ENCODE measurements around the gene SLC16A13. TPM values are rescaled to one million over a fixed set of nuclear protein-coding genes. Genes with fewer than 3 reads are reported as not detected.

SLC16A13 gene
- total RNA-seq, 2 experiments from 2014 or later: 10.1 to 10.5 TPM

DNA sequence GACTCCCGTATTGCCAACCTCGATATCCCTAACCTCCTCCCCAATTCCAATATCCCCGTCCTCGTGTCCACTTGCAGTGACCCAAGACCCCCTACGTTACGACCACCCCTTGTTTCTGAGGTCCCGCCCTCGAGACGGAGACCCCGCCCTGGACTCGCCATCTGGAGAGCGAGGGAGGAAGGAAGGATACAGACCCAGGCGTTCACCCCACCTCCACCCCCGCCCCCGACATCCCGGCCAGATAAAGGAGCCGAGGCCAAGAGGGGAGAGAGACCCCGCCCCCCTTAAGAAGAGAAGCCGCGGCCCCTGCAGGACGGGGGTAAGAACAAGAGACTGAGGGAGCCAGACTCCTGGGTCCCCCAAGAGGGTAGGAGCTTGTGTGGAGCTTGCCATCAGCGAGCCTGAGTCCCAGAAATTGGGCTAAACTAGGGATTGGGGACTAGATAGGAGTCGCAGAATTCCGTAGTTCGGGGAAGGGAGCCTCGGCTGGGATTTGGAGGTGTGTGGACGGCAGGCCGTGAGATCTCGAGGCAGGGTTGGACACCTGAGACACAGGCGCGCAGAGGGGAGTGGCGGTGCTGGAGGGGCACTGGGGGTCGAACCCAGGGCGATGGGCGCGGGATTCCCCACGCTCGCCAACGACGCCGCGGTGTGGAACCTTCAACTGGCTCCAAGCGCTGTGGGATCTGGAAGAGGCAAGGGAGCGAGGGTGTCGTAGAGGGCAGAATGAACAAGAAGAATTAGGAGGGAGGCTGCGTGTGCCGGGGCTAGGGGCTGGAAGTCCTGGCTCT is 12.8 kb upstream of the SLC16A13 start, which contains the start of gene BCL6B:
Gene BCL6B, plus strand, starts transcription at position 270 of the 791 bp plus-strand sequence. CDS start 622 bp downstream, outside the sequence.
- ChIA-PET CTCF (interaction anchor here (0.6 to 2.8 kb wide), 15 partner anchors 8 to 180 kb away, joined by 3 to 25 read pairs (median 6); partner anchors contain the start of genes ALOX12, RNASEK and SLC16A13), POLR2A (no interaction called here)

DNA sequence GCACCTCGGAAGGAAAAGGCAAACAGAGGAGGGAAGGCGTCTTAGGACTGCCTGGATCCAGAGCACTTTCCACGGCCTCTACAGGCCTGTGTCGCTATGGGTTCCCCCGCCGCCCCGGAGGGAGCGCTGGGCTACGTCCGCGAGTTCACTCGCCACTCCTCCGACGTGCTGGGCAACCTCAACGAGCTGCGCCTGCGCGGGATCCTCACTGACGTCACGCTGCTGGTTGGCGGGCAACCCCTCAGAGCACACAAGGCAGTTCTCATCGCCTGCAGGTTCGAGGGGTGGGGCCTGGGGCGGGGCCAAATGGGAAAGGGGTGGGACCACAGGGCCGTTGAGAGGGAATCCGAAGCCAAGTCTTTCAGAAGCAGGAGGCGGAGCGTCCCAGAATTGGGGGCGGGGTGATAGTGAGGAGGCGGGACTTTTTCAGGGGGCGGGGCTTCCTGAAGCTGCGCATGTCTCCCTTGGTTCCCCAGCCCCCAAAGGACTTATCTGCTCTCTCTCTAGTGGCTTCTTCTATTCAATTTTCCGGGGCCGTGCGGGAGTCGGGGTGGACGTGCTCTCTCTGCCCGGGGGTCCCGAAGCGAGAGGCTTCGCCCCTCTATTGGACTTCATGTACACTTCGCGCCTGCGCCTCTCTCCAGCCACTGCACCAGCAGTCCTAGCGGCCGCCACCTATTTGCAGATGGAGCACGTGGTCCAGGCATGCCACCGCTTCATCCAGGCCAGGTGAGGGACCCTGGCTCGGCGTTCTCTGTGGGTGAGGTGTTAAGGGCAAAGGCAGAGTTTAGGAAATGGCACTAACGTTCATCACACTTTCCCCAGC is 12.0 kb upstream of the SLC16A13 start:
- ChIA-PET CTCF (interaction anchor here (0.5 to 1.9 kb wide), 9 partner anchors 16 to 1055 kb away, joined by 3 to 6 read pairs (median 3); no protein-coding TSS in a partner anchor), POLR2A (interaction anchor here (1.1 kb wide), 1 partner anchor 12 kb away, joined by 3 read pairs; the partner anchor contains the start of gene SLC16A13)

DNA sequence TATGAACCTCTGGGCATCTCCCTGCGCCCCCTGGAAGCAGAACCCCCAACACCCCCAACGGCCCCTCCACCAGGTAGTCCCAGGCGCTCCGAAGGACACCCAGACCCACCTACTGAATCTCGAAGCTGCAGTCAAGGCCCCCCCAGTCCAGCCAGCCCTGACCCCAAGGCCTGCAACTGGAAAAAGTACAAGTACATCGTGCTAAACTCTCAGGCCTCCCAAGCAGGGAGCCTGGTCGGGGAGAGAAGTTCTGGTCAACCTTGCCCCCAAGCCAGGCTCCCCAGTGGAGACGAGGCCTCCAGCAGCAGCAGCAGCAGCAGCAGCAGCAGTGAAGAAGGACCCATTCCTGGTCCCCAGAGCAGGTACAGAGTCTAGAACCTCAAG is 11.4 kb upstream of the SLC16A13 start:
- POLR2A ChIA-PET: interaction anchor here (1.1 kb wide), 1 partner anchor 11 kb away, joined by 3 read pairs; the partner anchor contains the start of gene SLC16A13
- CTCF ChIA-PET: interaction anchor here (0.5 to 1.9 kb wide), 5 partner anchors 21 to 1054 kb away, joined by 3 to 6 read pairs (median 3); no protein-coding TSS in a partner anchor

DNA sequence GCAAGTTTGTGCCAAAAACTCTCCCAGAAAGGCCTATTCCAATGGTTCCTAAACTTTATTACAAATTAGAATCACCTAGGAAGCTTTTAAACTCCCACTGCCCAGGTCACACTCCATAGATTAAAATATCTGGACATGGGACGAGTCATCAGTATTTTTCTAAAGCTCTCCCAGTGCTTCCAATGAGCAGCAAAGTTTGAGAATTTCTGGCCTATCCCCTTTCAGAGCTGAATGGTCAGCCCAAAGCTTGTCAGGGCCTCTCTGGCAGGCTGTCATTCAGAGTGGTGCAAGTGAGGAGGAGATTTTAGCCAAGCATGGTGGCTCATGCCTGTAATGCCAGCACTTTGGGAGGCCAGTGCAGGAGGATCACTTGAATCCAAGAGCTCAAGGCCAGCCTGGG is 10.6 kb upstream of the SLC16A13 start:
- CTCF ChIA-PET: interaction anchor here (0.9 to 1.9 kb wide), 3 partner anchors 20 to 114 kb away, joined by 3 to 5 read pairs (median 5); no protein-coding TSS in a partner anchor
- POLR2A ChIA-PET: interaction anchor here (0.6 kb wide), 1 partner anchor 11 kb away, joined by 4 read pairs; the partner anchor contains the start of gene SLC16A13

DNA sequence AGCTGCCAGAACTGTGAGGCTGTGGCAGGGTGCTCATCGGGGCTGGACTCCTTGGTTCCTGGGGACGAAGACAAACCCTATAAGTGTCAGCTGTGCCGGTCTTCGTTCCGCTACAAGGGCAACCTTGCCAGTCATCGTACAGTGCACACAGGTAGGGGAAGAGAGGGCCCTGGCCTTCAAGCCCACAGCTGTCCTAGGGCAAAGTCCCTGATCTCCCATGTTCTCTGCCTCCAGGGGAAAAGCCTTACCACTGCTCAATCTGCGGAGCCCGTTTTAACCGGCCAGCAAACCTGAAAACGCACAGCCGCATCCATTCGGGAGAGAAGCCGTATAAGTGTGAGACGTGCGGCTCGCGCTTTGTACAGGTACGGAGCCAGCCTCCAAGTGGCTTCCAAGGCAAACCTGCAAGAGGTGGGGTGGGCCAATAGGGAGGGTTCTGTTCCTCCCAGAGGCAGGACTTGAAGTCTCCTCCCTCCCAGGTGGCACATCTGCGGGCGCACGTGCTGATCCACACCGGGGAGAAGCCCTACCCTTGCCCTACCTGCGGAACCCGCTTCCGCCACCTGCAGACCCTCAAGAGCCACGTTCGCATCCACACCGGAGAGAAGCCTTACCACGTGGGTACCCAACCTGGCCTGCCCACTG is 9.2 kb upstream of the SLC16A13 start:
- ChIA-PET CTCF (no interaction called here), POLR2A (no interaction called here)

DNA sequence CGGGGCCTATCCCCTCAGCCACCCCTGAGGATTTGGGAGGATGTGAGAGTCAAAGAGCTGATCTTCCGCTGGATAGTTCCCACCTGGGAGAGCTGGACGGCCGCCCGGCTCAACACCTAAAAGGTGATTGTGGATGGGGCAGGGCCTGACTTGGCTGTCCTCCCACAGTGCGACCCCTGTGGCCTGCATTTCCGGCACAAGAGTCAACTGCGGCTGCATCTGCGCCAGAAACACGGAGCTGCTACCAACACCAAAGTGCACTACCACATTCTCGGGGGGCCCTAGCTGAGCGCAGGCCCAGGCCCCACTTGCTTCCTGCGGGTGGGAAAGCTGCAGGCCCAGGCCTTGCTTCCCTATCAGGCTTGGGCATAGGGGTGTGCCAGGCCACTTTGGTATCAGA is 8.5 kb upstream of the SLC16A13 start:
- POLR2A ChIA-PET: no interaction called here
- CTCF ChIA-PET: interaction anchor here (1.3 to 1.6 kb wide), 2 partner anchors 11 to 16 kb away, joined by 3 to 5 read pairs; no protein-coding TSS in a partner anchor

DNA sequence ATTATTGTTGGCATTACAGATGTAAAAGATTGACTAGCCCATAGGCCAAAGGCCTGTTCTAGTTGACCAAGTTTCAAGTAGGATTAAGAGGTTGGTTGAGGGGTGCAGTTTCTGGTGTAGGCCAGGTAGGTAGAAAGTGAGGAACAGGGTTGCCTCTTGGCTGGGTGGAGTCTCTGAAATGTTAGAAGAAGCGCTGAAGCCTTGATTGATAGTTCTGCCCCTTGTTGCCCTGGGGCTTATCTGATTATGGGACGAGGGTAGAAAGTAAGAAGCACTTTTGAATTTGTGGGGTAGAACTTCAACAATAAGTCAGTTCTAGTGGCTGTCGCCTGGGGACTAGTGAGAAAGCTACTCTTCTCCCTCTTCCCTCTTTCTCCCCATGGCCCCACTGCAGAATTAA is 6.7 kb upstream of the SLC16A13 start:
- ChIA-PET CTCF (no interaction called here), POLR2A (no interaction called here)

DNA sequence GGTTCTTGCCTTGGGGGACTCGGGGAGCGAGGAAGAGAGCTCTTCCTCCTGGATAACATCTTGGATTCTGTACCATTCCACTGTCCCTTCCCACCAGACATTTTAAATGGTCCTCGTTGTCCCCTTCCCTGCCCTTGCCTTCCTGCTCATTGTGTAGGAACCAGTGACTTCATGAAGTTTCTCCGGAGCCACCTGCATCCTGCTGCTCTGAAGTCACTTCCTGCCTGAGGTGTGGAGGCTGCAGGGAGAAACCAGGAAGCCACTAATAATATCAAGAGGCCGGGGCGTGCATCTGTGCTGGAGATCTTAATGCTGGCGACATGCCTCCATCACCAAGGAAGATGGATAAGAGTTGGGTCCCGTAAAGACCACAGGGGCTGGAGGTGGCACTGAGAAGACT is 6.2 kb upstream of the SLC16A13 start:
- ChIA-PET CTCF (no interaction called here), POLR2A (no interaction called here)

DNA sequence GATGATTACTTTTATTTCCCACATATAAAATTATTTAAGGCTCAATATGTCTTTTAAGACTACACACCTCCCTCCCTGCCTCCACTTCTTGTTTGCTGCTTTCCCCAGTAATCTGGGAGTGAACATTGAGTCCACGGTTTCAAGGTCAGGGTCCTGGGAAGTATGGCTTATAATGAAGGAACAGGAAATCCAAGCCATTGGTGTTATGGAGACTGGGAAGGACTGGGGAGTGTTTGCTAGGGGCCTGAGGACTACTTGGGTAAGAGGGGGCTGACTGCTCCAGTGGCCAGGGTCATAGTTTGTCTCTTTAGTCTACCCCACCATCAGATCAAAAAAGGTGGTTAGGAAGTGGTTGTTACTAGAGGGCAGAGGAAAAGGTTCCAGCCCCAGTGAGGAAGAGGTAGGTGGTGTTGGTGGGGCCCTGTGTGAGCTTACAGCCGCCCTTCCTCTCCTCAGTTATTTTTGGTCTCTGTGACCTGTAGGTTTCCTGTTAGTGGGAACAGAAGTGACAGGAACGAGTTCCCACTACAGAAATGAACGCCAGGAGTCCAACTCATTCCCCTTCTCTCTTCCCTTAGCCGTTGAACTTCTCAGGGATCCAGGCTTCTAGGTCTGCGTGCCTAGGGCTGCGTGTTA is 742 bp upstream of the SLC16A13 start:
- ChIA-PET POLR2A (interaction anchor here (1.0 to 1.6 kb wide), 4 partner anchors 10 to 22 kb away, joined by 3 to 25 read pairs (median 5); partner anchors contain the start of genes RNASEK and SLC16A11), CTCF (interaction anchor here (0.6 to 1.7 kb wide), 9 partner anchors 10 to 526 kb away, joined by 3 to 7 read pairs (median 3); partner anchors contain the start of gene SENP3)

DNA sequence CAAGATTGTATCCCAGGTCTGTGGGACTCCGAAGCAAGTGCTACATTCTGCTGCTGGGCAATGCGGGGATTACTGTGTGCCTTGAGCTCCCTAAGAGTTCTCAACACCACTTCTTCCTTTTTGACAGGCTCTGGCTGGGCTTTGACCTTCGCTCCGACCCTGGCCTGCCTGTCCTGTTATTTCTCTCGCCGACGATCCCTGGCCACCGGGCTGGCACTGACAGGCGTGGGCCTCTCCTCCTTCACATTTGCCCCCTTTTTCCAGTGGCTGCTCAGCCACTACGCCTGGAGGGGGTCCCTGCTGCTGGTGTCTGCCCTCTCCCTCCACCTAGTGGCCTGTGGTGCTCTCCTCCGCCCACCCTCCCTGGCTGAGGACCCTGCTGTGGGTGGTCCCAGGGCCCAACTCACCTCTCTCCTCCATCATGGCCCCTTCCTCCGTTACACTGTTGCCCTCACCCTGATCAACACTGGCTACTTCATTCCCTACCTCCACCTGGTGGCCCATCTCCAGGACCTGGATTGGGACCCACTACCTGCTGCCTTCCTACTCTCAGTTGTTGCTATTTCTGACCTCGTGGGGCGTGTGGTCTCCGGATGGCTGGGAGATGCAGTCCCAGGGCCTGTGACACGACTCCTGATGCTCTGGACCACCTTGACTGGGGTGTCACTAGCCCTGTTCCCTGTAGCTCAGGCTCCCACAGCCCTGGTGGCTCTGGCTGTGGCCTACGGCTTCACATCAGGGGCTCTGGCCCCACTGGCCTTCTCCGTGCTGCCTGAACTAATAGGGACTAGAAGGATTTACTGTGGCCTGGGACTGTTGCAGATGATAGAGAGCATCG is 2.4 kb downstream of the SLC16A13 start:
- CTCF ChIA-PET: interaction anchor here (0.7 to 2.1 kb wide), 3 partner anchors 8 to 139 kb away, joined by 3 to 4 read pairs (median 4); no protein-coding TSS in a partner anchor
- POLR2A ChIA-PET: no interaction called here

DNA sequence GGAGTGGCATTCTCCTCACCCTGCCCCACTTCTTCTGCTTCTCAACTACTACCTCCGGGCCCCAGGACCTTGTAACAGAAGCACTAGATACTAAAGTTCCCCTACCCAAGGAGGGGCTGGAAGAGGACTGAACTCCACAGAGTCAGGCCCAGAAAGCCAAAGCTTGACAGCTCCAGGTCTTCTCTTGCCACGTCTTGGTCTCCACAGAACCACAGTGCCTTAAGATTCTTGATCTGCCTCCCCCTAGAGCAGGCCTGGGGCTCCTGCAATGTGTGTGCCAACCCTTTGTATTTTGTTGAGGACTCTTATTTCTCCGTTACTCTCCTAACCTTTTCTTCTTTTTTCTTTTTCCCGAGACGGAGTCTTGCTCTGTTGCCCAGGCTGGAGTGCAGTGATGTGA is 4.0 kb downstream of the SLC16A13 start:
- ChIA-PET CTCF (interaction anchor here (0.7 kb wide), 1 partner anchor 1697 kb away, joined by 3 read pairs; no protein-coding TSS in a partner anchor), POLR2A (interaction anchor here (0.7 kb wide), 2 partner anchors 419 to 892 kb away, joined by 7 to 11 read pairs; partner anchors contain the start of genes CNTROB and TRAPPC1)

DNA sequence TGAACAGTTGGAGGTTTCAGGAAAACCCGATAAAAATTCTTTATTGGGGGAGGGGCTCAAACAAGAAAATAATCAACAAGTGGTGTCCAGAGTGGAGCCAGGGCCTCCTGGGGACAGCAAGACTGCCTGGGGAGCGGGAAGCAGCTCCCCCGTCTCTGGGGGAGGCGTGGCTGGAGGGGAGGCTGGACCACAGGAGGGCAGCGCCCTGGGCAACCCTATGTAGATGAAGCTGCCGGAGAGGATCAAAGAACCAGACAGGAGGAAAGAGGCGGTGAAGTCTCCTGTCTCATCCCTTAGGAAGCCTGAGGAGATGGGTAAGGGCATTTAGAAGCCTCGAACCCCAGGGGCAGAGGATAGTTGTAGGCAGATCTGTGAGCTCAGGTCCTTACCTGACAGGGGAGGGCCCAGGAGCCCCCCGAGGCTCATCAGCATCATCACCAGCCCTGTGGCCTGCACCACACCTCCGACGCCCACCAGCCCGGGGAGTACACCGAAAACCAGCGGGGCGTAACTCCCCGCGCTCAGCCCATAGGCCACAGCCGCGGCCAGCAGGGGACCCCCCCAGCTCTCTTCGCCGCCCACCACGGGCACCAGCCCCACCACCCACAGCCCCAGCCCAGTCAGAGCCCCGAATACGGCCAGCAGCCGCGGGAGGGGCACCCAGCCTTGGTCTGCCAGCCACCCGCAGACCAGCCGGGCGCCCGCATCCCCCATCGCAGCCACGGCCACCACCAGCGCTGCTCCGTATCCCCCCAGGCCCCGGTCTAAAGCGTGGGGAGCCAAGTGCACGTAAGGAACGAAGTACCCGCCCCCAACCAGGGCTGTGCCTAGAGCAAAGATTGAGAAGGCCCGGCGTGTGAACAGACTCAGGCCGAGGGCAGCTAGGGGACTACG is 6.0 kb downstream of the SLC16A13 start:
- CTCF ChIA-PET: interaction anchor here (0.7 to 1.7 kb wide), 7 partner anchors 18 to 444 kb away, joined by 3 to 5 read pairs (median 3); partner anchors contain the start of gene BCL6B
- POLR2A ChIA-PET: interaction anchor here (0.5 kb wide), 1 partner anchor 150 kb away, joined by 5 read pairs; no protein-coding TSS in a partner anchor

DNA sequence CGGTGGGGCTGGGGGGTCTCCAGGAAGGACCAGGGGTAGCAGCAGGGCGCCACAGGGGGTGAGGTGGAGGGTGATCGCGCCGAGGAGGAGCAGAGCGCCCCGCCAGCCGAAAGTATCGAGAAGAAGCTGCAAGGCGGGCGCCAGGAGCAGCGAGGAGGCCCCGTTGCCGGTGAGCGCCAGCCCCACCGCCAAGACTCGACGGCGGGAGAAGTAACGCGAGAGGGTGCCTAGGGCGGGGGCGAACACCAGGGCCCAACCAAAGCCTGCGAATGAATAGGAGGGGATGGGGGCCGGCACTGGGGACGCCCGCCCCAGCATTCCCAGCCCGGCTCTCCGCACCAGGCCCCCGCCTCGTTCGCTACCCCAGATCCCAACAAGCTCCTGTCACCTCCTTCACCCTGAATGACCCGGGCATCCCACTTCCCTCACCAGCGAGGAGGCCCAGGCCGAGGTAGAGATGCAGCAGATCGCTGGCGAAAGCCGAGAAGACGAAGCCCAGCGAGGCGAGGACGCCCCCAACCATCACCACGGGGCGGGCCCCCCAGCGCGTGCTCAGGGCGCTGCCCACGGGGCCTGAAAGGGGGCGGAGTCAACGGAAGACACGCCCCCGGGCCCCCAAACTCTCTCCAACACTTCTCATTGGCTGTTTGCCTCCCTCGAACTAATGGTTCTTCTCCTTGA is 6.8 kb downstream of the SLC16A13 start:
- CTCF ChIA-PET: interaction anchor here (0.9 to 1.4 kb wide), 4 partner anchors 19 to 254 kb away, joined by 3 to 5 read pairs (median 3); no protein-coding TSS in a partner anchor
- POLR2A ChIA-PET: no interaction called here

DNA sequence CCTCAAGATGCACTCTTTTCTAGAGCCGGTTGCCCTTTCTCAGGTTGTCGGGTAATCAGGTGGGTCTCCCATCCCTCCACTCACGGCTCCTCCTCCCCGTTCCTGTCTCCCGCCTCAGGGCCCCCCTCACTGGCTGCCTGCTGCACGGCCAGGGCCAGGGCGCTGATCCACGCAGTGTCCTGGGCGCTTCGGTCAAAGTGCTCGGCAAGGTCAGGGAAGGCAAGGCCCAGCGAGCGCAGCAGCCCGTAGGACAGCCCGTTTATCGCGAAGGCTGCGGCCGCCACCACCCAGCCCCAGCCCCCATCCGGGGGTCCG is 7.3 kb downstream of the SLC16A13 start:
- ChIA-PET CTCF (interaction anchor here (1.0 to 1.4 kb wide), 4 partner anchors 21 to 134 kb away, joined by 3 to 7 read pairs (median 4); no protein-coding TSS in a partner anchor), POLR2A (interaction anchor here (3.4 kb wide), 1 partner anchor 8 kb away, joined by 25 read pairs; the partner anchor contains the start of gene SLC16A13)

DNA sequence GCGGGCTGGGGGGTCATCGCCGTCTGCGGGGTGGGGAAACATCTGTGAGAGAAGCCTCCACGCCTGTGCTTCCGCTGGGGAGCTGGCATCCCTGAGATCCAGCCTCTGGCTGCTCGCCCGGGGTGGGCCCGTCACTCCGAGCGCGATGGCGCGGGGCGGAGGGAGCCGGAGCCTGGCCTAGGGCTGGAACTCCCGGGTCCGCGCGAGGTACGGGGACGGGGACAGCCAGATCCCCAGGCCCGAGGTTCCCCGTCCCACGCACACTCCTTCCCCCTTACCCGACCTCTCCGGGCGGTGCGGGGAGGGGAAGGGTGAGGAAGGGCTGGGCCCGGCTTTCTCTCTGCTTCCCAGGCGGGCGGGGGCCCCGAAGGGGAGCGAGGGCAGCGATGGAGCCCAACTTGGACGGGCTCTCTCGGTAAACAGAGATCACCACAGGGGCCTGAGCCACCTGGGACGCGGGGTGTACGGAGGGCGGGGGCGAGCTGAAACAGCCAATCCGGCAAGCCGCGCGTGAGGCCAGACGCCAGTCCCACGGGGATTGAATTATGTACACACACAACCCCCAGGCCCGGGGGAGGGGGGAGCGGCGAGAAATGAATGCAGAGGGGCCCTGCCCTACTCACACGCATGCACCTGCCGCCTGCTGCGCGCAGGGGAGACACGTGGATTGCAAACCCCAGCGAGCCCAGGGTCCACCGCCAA is 7.8 kb downstream of the SLC16A13 start, which contains the start of gene SLC16A11:
Gene SLC16A11, minus strand, starts transcription at position 596 of the 702 bp plus-strand sequence. Its CDS starts 579 bp downstream, at position 17.
- POLR2A ChIA-PET: interaction anchor here (3.4 kb wide), 1 partner anchor 8 kb away, joined by 25 read pairs; the partner anchor contains the start of gene SLC16A13
- CTCF ChIA-PET: interaction anchor here (1.0 to 1.2 kb wide), 2 partner anchors 93 to 134 kb away, joined by 3 to 7 read pairs; no protein-coding TSS in a partner anchor

All from activated CD8-positive, alpha-beta memory T cell treated with anti-CD3 and anti-CD28 coated beads for 36 hours (primary cell).